Fibroblast of the aortic adventitia (primary cell): Measurements from ENCODE around the gene LRRC36. TPM values are rescaled to one million over a fixed set of nuclear protein-coding genes. Genes with fewer than 3 reads are reported as not detected.

Source experiments
- DNase-seq: peaks from one replicate; pipeline ENCODE4 v3.0.0-alpha.2; 2010; ENCODE audit warnings: low read depth
- H3K4me3 ChIP-seq: 2 replicates; pipeline ENCODE4 v1.5.1; 2011; ENCODE audit warnings: low read depth, mild to moderate bottlenecking, control low read depth, low read length, moderate library complexity
- total RNA-seq: library from RNA; depleted of rRNA; stranded (reverse); fragments of >200 nt; gene quantifications from 2 replicates; pipeline ENCODE4 v1.2.3, GENCODE V29; 2012; ENCODE audit warnings: low replicate concordance
- TF ChIP-seq, protein P1 (sequence below): IDR thresholded peaks from 2 replicates; pipeline ENCODE4 v1.5.1; 2011; ENCODE audit warnings: mild to moderate bottlenecking, low read length, control low read depth, inconsistent platforms; ENCODE audit not compliant: insufficient read depth

Gene LRRC36
- total RNA-seq, 1 donor = not detected

DNA sequence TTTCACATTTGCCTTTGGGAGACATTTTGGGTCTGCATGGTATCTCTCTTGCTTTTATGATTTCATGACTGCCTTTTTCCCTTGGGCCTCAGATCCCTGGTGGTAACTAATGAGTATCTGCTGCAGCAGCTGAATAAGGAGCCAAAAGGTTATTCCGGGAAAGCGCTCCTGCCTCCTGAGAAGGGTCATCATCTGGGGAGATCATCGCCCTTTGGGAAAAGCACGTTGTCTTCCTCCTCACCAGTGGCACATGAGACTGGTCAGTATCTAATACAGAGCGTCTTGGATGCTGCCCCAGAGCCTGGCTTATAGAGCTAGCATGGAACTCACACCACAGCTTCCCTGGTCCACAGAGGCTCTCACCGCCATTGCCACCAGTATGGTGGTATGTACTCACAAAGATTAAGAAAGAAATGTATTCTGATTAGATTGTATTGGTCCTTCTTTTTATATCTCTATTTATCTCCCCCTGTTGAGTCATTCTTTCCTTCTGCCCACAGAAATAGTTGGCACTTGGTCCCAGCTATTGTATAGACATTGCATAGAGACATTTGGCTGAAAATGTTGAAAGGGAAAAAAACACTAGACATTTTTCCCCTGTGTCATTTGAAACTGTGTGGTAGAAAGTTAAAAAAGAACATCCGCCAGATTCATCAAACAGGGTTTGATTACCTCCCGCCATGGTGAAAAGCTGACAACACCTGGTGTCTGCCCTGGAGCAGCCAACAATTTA is 58.3 kb downstream of the LRRC36 start:
- H3K4me3 ChIP-seq = no peak overlapping the region

GRCh38 chr16:67386861-67387455 is 60.3 kb downstream of the LRRC36 start:
- DNase-seq = no peak
- H3K4me3 ChIP-seq = no peak overlapping the region
- TF ChIP-seq, protein P1, sequence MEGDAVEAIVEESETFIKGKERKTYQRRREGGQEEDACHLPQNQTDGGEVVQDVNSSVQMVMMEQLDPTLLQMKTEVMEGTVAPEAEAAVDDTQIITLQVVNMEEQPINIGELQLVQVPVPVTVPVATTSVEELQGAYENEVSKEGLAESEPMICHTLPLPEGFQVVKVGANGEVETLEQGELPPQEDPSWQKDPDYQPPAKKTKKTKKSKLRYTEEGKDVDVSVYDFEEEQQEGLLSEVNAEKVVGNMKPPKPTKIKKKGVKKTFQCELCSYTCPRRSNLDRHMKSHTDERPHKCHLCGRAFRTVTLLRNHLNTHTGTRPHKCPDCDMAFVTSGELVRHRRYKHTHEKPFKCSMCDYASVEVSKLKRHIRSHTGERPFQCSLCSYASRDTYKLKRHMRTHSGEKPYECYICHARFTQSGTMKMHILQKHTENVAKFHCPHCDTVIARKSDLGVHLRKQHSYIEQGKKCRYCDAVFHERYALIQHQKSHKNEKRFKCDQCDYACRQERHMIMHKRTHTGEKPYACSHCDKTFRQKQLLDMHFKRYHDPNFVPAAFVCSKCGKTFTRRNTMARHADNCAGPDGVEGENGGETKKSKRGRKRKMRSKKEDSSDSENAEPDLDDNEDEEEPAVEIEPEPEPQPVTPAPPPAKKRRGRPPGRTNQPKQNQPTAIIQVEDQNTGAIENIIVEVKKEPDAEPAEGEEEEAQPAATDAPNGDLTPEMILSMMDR = no peak

More for the DNA sequence above, 58.3 kb downstream of the LRRC36 start:
- TF ChIP-seq, protein P1 = no peak
- peak; percentile 78 for DNase-seq

- no peak overlapping the region for H3K4me3 ChIP-seq
- DNase-seq = no peak
- TF ChIP-seq, protein P1 = no peak
These were observed 61.0 kb downstream of the LRRC36 start for GRCh38 chr16:67387479-67388079.

- DNase-seq = no peak
These were observed 61.6 kb downstream of the LRRC36 start for GRCh38 chr16:67388191-67388590.

GRCh38 chr16:67388591-67388990 is 62.0 kb downstream of the LRRC36 start:
- no peak overlapping the region for H3K4me3 ChIP-seq
- DNase-seq = no peak
- TF ChIP-seq, protein P1 = no peak

More at GRCh38 chr16:67388191-67388590, 61.6 kb downstream of the LRRC36 start:
- no peak overlapping the region for H3K4me3 ChIP-seq
- TF ChIP-seq, protein P1 = no peak

DNA sequence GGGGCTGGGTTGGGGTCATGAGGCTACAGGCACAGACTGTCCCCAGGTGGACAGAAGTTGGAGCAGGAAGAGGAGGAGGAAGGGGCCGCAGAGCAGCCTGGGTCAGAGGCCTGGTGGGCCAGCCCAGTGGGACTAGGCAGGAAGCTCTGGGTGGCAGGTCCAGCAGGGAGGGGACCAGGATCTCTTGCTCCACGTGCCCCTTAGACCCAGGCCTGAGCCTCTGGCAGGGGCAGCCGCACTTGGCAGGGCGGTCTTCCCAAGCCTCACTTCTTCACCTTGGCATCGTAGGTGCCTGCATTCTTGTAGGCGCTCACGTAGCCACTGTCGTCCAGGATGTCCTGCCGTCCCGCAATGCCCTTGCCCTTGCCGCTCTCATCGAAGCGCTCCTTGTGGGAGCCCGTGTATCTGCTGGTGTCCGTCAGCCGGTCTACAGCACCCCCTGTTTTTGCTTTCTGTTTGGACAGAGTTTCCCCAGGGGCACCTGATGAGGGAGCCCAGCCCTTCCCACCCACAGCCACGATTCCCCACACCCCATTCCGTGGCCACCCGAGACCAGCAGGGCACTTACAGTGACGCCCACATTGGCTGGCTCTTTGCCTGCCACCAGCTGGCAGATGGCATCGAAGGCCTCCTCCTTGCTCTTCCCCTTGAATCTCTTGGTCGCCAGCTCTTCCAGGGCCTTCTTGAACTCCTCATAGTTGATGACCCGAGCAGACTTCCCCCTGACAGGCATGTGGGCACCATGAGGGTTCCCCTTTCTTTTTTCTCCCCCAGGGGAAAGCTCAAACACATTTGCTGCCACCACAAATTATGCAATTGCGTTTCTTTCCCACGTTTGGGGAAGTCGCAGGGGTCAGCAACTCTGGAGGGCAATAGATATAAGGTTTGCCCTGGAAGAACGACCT is 63.5 kb downstream of the LRRC36 start:
- TF ChIP-seq, protein P1 = no peak

More for the DNA sequence above, 63.5 kb downstream of the LRRC36 start:
- no peak for DNase-seq
- H3K4me3 ChIP-seq = no peak overlapping the region
